Measurements from ENCODE around the gene SMC1A. TPM values are rescaled to one million over a fixed set of nuclear protein-coding genes. Genes with fewer than 3 reads are reported as not detected.

Gene SMC1A
- total RNA-seq, 1 experiment from 2014 or later, result 100 TPM

DNA sequence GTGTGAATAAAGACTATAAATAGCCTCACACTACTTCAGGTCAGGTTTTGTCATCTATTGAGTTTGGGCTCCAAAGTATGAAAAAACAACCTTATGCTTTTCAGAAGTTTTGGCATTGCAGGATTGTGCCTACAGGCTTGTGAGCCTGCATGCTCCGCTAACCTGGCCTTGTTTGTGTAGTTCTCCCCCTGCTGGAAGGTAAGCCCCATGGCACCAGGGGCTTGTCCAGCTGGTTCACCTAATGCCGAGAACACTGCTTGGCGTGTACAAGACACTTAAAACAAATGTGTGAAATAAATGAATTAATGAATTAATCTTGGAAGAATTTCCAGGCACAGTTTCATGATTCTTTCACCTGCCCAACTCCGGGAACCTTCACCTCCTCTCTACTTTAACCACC is 13.5 kb upstream of the SMC1A start:
- TF ChIP-seq, protein P1, sequence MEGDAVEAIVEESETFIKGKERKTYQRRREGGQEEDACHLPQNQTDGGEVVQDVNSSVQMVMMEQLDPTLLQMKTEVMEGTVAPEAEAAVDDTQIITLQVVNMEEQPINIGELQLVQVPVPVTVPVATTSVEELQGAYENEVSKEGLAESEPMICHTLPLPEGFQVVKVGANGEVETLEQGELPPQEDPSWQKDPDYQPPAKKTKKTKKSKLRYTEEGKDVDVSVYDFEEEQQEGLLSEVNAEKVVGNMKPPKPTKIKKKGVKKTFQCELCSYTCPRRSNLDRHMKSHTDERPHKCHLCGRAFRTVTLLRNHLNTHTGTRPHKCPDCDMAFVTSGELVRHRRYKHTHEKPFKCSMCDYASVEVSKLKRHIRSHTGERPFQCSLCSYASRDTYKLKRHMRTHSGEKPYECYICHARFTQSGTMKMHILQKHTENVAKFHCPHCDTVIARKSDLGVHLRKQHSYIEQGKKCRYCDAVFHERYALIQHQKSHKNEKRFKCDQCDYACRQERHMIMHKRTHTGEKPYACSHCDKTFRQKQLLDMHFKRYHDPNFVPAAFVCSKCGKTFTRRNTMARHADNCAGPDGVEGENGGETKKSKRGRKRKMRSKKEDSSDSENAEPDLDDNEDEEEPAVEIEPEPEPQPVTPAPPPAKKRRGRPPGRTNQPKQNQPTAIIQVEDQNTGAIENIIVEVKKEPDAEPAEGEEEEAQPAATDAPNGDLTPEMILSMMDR (conservative IDR thresholded peaks at IDR 0.05), result peak; percentile 78
- Histone ChIP-seq H3K79me1 (ENCODE audit: insufficient read depth, low read depth, low read length, poor library complexity, severe bottlenecking) (no peaks in the 10 kb centered on the region), H3K4ac (ENCODE audit: low read depth, low read length) (no peak overlapping the region), H3K27ac (ENCODE audit: insufficient read length, low read depth, low read length) (no peak overlapping the region), H2BK5ac (ENCODE audit: insufficient read length, low read length) (no peak overlapping the region), H3K27me3 (ENCODE audit: insufficient read depth, low read length) (no peaks in the 10 kb centered on the region), H3K9me3 (ENCODE audit: control insufficient read depth, low read depth, low read length) (peaks cover 31% of the 10 kb centered on the region), H3K4me2 (ENCODE audit: insufficient read depth, insufficient read length, low read length) (no peak overlapping the region), H2BK120ac (ENCODE audit: low read depth, low read length, poor library complexity, severe bottlenecking) (no peak overlapping the region), H3K9ac (ENCODE audit: extremely low read depth, insufficient read length, low read length) (no peak overlapping the region), H4K8ac (replicated peaks; ENCODE audit: insufficient read length, low read depth, low read length) (no peak overlapping the region), H3K79me2 (ENCODE audit: insufficient read depth, low read length) (no peaks in the 10 kb centered on the region; the same call in 1 of the 2 replicates), H3T11ph (ENCODE audit: low read length) (no peak overlapping the region), H3K23ac (ENCODE audit: insufficient read length, low read depth, low read length) (no peak overlapping the region), H4K91ac (ENCODE audit: insufficient read length, low read depth, low read length) (no peak overlapping the region), H3K4me1 (ENCODE audit: insufficient read depth, low read length) (no peaks in the 10 kb centered on the region), H3K23me2 (ENCODE audit: insufficient read length, low read depth, low read length, poor library complexity, severe bottlenecking) (peaks cover 10% of the 10 kb centered on the region), H3K14ac (ENCODE audit: insufficient read depth, low read length) (no peak overlapping the region), H2BK12ac (ENCODE audit: insufficient read length, low read depth, low read length) (no peak overlapping the region), H2AFZ (ENCODE audit: low read length) (no peak overlapping the region), H2BK15ac (ENCODE audit: low read depth, low read length) (no peak overlapping the region), H4K5ac (ENCODE audit: insufficient read length, low read depth, low read length) (no peak overlapping the region), H3K18ac (ENCODE audit: insufficient read length, low read depth, low read length) (no peak overlapping the region), H3K56ac (ENCODE audit: insufficient read length, low read depth, low read length) (no peak overlapping the region), H2AK5ac (ENCODE audit: insufficient read length, low read length) (no peak overlapping the region), H4K20me1 (ENCODE audit: control insufficient read depth, insufficient read depth, insufficient read length) (no peaks in the 10 kb centered on the region), H2BK20ac (ENCODE audit: low read depth, low read length, poor library complexity, severe bottlenecking) (no peak overlapping the region)
- Mint-ChIP-seq H3K4me3 (no peak overlapping the region; a peak in 1 of 5 replicates), H3K27me3 (ENCODE audit: low read depth) (peaks cover 13% of the 10 kb centered on the region), H3K4me1 (peaks cover 3 to 11% of the 10 kb centered on the region in 2 experiments; a peak in 3 of 4 replicates), H3K36me3 (ENCODE audit: insufficient read depth in 1 of 3, low read depth in 3 of 3) (peaks cover 5 to 17% (median 11%) of the 10 kb centered on the region in 3 experiments; a peak in 6 of 7 replicates), H3K9me3 (peaks cover 74 to 81% of the 10 kb centered on the region in 2 experiments), H3K27ac (no peak overlapping the region; a peak in 1 of 7 replicates)
- no CpG with 5 or more reads among the region's 4 CpGs for WGBS (ENCODE audit: extremely low coverage, insufficient read length, low lambda C conversion rate)
- peak; percentile 48 for DNase-seq
